HL-60 (cell line): ENCODE measurements around the gene MYH11.
"Not testable (repeated sequence)": the region's sequence is repeated elsewhere in the genome, so short reads cannot be mapped to it uniquely, and the experiment has no call there.

Experiments
- DNase-seq, 2 experiments: peaks; one replicate each; pipeline ENCODE4 v3.0.0-alpha.2; 2010 to 2020; ENCODE audit warnings: low read depth in 1 of 2, low spot score in 1 of 2
- H3K27ac ChIP-seq: fragments of 250-450 bp; sonication (Bioruptor Pico); replicated peaks from 2 replicates; pipeline ENCODE4 v1.5.1; 2020; ENCODE audit warnings: mild to moderate bottlenecking, moderate library complexity
- H3K27me3 ChIP-seq: fragments of 250-450 bp; sonication (Bioruptor Pico); 2 replicates; pipeline ENCODE4 v1.5.1; 2021; ENCODE audit warnings: mild to moderate bottlenecking, moderate library complexity; ENCODE audit not compliant: insufficient read depth, poor library complexity, severe bottlenecking
- H3K4me3 ChIP-seq: replicated peaks from 2 replicates; pipeline ENCODE4 v1.5.1; 2011; ENCODE audit warnings: mild to moderate bottlenecking, control low read depth, low read length; ENCODE audit not compliant: insufficient read depth
- GABPA ChIP-seq: IDR thresholded peaks from 2 replicates; pipeline ENCODE4 v1.6.1; 2012; ENCODE audit warnings: low read depth
- POLR2AphosphoS5 ChIP-seq: IDR thresholded peaks from 2 replicates; pipeline ENCODE4 v1.6.1; 2012; ENCODE audit warnings: low read depth
- REST ChIP-seq: IDR thresholded peaks from 2 replicates; pipeline ENCODE4 v1.6.1; 2012; ENCODE audit warnings: low read depth; ENCODE audit not compliant: insufficient replicate concordance
- SPI1 ChIP-seq: IDR thresholded peaks from 2 replicates; pipeline ENCODE4 v1.6.1; 2012; ENCODE audit warnings: low read depth, mild to moderate bottlenecking, borderline replicate concordance
- TF ChIP-seq, protein P1 (sequence below): IDR thresholded peaks from one replicate; pipeline ENCODE4 v1.5.1; 2011; ENCODE audit warnings: low read length, control low read depth, inconsistent platforms; ENCODE audit not compliant: insufficient read depth

The MYH11 gene

DNA sequence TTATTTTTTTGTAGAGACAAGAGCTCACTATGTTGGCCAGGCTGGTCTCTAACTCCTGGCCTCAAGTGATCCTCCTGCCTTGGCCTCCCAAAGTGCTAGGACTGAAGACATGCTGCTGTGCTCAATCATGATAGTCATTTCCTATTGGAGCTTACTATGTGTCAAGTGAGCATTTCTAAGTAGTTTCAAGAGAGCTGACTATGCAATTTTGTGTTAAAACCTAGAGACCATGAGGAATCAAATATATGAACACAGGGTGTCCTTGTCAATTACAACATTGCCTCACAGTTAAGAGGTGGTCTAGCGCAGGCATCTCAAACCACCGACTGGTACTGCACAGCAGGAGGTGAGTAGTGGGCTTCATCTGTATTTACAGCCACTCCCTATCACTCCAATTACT is 37.8 kb downstream of the MYH11 start:
- no peak overlapping the region for H3K4me3 ChIP-seq
- no peak for DNase-seq
- TF ChIP-seq REST (no peak), POLR2AphosphoS5 (no peak), SPI1 (no peak), GABPA (no peak)
- TF ChIP-seq, protein P1, sequence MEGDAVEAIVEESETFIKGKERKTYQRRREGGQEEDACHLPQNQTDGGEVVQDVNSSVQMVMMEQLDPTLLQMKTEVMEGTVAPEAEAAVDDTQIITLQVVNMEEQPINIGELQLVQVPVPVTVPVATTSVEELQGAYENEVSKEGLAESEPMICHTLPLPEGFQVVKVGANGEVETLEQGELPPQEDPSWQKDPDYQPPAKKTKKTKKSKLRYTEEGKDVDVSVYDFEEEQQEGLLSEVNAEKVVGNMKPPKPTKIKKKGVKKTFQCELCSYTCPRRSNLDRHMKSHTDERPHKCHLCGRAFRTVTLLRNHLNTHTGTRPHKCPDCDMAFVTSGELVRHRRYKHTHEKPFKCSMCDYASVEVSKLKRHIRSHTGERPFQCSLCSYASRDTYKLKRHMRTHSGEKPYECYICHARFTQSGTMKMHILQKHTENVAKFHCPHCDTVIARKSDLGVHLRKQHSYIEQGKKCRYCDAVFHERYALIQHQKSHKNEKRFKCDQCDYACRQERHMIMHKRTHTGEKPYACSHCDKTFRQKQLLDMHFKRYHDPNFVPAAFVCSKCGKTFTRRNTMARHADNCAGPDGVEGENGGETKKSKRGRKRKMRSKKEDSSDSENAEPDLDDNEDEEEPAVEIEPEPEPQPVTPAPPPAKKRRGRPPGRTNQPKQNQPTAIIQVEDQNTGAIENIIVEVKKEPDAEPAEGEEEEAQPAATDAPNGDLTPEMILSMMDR, result no peak
- no peaks in the 10 kb centered on the region for H3K27me3 ChIP-seq
- no peak overlapping the region for H3K27ac ChIP-seq

- Histone ChIP-seq H3K27me3 (no peaks in the 10 kb centered on the region), H3K4me3 (no peak overlapping the region), H3K27ac (no peak overlapping the region)
- TF ChIP-seq, protein P1, result no peak
- TF ChIP-seq SPI1 (no peak), GABPA (no peak), POLR2AphosphoS5 (no peak), REST (no peak)
- no peak for DNase-seq
Measured at GRCh38 chr16:15817446-15817845, 39.4 kb downstream of the MYH11 start.

- TF ChIP-seq POLR2AphosphoS5 (no peak), SPI1 (no peak), GABPA (no peak), REST (no peak)
- TF ChIP-seq, protein P1, result no peak
- H3K4me3 ChIP-seq, result no peak overlapping the region
- H3K27me3 ChIP-seq, result no peaks in the 10 kb centered on the region
- no peak for DNase-seq
- no peak overlapping the region for H3K27ac ChIP-seq
Measured at GRCh38 chr16:15816228-15816627, 40.6 kb downstream of the MYH11 start.

DNA sequence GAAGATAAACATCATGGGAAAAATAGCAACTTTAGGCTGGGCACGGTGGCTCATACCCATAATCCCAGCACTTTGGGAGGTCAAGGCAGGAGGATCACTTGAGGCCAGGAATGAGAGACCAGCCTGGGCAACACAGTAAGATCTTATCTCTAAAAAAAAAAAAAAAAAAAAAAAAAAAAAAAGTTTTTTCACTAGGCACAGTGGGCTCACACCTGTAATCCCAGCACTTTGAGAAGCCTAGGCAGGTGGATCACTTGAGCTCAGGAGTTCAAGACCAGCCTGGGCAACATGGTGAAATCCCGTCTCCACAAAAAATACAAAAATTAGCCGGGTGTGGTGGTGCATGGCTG is 44.5 kb downstream of the MYH11 start:
- not testable (repeated sequence) for H3K4me3 ChIP-seq, H3K27me3 ChIP-seq, H3K27ac ChIP-seq, DNase-seq
